Neural cell (in vitro differentiated cells): Measurements from ENCODE around the gene RELA.

Experiments used
- CTCF ChIP-seq: fragments of 450-650 bp; IDR thresholded peaks from 2 replicates; pipeline ENCODE4 v1.5.1; 2014; ENCODE audit warnings: antibody characterized with exemption, mild to moderate bottlenecking, moderate library complexity; ENCODE audit not compliant: poor library complexity, severe bottlenecking
- MXI1 ChIP-seq: fragments of 450-650 bp; conservative IDR thresholded peaks from 2 replicates; pipeline ENCODE4 v1.6.1; 2014; ENCODE audit warnings: antibody characterized with exemption, mild to moderate bottlenecking; ENCODE audit not compliant: poor library complexity, severe bottlenecking
- POLR2AphosphoS5 ChIP-seq: IDR thresholded peaks from 2 replicates; pipeline ENCODE4 v1.6.1; 2012
- REST ChIP-seq: IDR thresholded peaks from 2 replicates; pipeline ENCODE4 v1.6.1; 2012; ENCODE audit warnings: borderline replicate concordance
- TAF1 ChIP-seq: IDR thresholded peaks from 2 replicates; pipeline ENCODE4 v1.6.1; 2012; ENCODE audit warnings: low read depth

- TF ChIP-seq POLR2AphosphoS5 (no peak), CTCF (no peak), MXI1 (no peak), REST (no peak), TAF1 (no peak)
These were observed 36.6 kb upstream of the RELA start for GRCh38 chr11:65699306-65699705.
